SW 1271 (cell line): ENCODE results near the gene ANKRD33.

Experiments used
- DNase-seq, 2 experiments: peaks; one replicate each; lab custom pipeline; 2025; lab: John Stamatoyannopoulos, UW

Gene ANKRD33

GRCh38 chr12:51901881-51902280 lies 14.0 kb downstream of the ANKRD33 start:
- no peak for DNase-seq

- DNase-seq, result no peak
These were observed 17.1 kb downstream of the ANKRD33 start for GRCh38 chr12:51904951-51905470.

- DNase-seq, result no peak
These were observed 17.8 kb downstream of the ANKRD33 start for GRCh38 chr12:51905471-51906429.

GRCh38 chr12:51906430-51907082 lies 18.7 kb downstream of the ANKRD33 start:
- DNase-seq, result no peak

- DNase-seq, result no peak
These were observed 19.4 kb downstream of the ANKRD33 start, which contains the start of gene ACVRL1 for GRCh38 chr12:51907083-51907855. Gene ACVRL1 (plus strand): TSS chr12:51907504. CDS start chr12:51912475, 4,971 bp downstream.

- no peak for DNase-seq
These were observed 20.0 kb downstream of the ANKRD33 start for GRCh38 chr12:51907856-51908425.

- DNase-seq, result no peak
These were observed 21.1 kb downstream of the ANKRD33 start for GRCh38 chr12:51908876-51909592.

GRCh38 chr12:51910168-51910567 lies 22.3 kb downstream of the ANKRD33 start:
- DNase-seq, result no peak

DNA sequence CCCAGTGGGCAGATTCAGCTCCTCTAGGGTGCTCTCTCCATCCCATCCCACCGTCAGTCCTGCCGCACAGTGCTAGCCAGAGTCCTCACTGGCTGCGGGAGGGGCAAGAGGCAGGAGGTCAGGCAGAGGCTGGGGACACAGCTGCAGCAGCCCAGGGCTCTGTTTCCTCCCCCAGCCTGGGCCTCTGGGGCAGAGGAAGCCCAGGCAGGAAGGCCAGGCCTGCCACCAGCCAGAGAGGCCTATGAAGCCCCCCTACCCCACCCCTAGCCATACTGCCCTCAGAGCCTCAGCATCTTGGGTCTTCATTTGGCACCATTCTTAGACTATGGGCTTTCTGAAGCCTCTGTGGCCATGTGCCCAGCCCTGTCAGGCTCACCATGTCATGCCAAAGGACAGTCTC lies 22.8 kb downstream of the ANKRD33 start:
- no peak for DNase-seq

- DNase-seq, result no peak
These were observed 23.4 kb downstream of the ANKRD33 start for GRCh38 chr12:51911307-51911706.

DNA sequence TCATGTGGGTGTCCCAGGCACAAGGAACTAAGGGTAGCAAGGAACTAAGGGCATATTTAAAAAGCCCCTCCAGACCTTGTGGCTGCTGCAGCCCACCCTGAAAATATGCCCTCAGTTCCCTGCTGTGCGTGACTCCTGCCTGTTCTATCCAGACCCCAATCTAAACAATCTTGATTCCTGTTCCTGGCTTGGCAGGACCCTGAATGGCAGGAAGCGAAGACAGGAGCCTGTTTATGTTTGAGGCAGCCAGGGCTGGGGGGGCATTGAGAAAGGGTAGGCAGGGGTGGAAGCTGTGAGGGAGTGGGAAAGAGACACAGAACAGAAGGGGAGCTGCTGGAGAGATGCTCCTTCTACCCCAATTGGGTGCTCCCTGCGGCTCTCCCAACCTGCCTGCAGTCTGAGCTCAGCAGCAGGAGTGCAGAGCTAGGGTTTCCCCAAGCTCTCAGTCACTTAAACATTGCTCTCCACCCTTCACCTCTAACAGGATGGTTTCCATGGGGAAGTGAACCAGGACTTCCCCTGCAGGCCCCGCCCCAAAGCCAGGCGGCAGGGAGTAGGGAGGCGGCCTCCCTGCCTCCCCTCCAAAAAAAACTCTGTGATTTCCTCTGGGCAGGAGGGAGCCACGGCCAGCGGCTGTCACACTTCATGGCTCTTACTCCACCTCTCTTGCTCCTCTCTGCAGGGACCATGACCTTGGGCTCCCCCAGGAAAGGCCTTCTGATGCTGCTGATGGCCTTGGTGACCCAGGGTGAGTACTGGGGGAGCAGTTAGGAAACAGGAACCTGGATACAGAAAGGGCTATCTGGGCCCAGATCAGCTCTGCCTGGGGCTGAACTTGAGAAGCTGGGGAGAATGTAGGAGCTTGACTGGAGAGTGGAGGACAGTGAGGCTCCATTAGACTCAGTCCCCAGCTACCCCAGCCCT lies 24.1 kb downstream of the ANKRD33 start:
- DNase-seq, result no peak

DNA sequence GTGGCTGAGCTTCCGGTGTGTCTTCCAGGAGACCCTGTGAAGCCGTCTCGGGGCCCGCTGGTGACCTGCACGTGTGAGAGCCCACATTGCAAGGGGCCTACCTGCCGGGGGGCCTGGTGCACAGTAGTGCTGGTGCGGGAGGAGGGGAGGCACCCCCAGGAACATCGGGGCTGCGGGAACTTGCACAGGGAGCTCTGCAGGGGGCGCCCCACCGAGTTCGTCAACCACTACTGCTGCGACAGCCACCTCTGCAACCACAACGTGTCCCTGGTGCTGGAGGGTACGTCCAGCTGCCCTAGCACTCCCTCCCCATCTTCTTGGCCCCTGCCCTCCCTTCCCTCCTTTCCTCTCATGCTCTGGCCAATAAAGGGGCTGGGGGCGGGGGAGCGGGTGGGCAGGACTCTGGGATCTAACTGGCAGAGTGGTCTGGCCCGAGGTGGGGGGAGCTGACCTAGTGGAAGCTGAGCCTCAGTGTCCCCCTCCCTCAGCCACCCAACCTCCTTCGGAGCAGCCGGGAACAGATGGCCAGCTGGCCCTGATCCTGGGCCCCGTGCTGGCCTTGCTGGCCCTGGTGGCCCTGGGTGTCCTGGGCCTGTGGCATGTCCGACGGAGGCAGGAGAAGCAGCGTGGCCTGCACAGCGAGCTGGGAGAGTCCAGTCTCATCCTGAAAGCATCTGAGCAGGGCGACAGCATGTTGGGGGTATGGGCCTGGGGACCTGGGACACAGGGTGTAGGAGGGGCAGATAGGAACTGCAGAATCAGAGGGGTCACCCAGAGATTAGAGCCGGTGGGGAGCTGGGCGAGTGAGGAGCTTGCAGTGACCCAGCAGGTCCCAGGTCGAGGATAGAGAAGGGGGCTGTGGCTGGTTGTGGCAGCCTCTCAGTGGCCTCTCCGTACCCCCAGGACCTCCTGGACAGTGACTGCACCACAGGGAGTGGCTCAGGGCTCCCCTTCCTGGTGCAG lies 25.4 kb downstream of the ANKRD33 start:
- no peak for DNase-seq

GRCh38 chr12:51914034-51914923 lies 26.4 kb downstream of the ANKRD33 start:
- no peak for DNase-seq

- DNase-seq, result no peak
These were observed 27.2 kb downstream of the ANKRD33 start for GRCh38 chr12:51915003-51915625.

- DNase-seq, result no peak
These were observed 28.0 kb downstream of the ANKRD33 start for GRCh38 chr12:51915951-51916350.

- no peak for DNase-seq
These were observed 29.2 kb downstream of the ANKRD33 start for GRCh38 chr12:51917041-51917590.
